Adrenal gland (tissue), 12 donors: Measurements from ENCODE around the gene IL1RAPL1. TPM values are rescaled to one million over a fixed set of nuclear protein-coding genes. Genes with fewer than 3 reads are reported as not detected.

Experiments
- DNase-seq, 7 donors: peaks; one replicate each; pipeline ENCODE4 v3.0.0-alpha.2; 2019 to 2020
- H3K27ac ChIP-seq, 5 donors: fragments of 200-600 bp; sonication (generic) in 4 of 5; 1 replicate in 3 of 5; 2 replicates in 2 of 5; pipeline versions ENCODE4 v1.5.1 to v1.8.0; 2016 to 2020; ENCODE audit warnings: mild to moderate bottlenecking in 1 of 5
- H3K27me3 ChIP-seq: fragments of 200-600 bp; 2 replicates; pipeline ENCODE4 v1.8.0; 2021
- H3K36me3 ChIP-seq, 2 donors: fragments of 200-600 bp; replicated peaks in 1 of 2; 1 replicate in 1 of 2; 2 replicates in 1 of 2; pipeline versions ENCODE4 v1.5.1 to v1.8.0; 2018 to 2022
- H3K4me1 ChIP-seq, 2 donors: fragments of 200-600 bp; replicated peaks in 1 of 2; 1 replicate in 1 of 2; 2 replicates in 1 of 2; pipeline versions ENCODE4 v1.5.1 to v1.8.0; 2018 to 2021
- H3K4me3 ChIP-seq, 4 donors: fragments of 200-600 bp; sonication (generic) in 3 of 4; one replicate each; pipeline ENCODE4 v1.5.1; 2016 to 2018
- H3K9me3 ChIP-seq, 3 donors: fragments of 200-600 bp; sonication (generic) in 1 of 3; replicated peaks in 1 of 3; 1 replicate in 2 of 3; 2 replicates in 1 of 3; pipeline versions ENCODE4 v1.5.1 to v1.8.0; 2016 to 2021
- POLR2A ChIP-seq, 2 donors: fragments of 450-650 bp; IDR thresholded peaks; one replicate each; pipeline ENCODE4 v1.6.1; 2017; ENCODE audit warnings: antibody characterized with exemption in 2 of 2, mild to moderate bottlenecking in 2 of 2, moderate library complexity in 1 of 2
- WGBS, 4 donors: extraction: QIAGEN DNeasy Blood & Tissue Kit in 2 of 4; methylation state at CpG; one replicate each; pipeline versions ENCODE4 v1.1.5 to v1.1.7; 2013 to 2017; 5-methylcytosine and 5-hydroxymethylcytosine counted together
- intact Hi-C, 2 donors: fragments of 100-400 bp; cut with DNase I; formaldehyde crosslinking; loops; one replicate each; pipeline versions ENCODE4 v1.14.1 to v1.15.0; 2022 to 2023
- polyA plus RNA-seq, 3 donors: library from polyadenylated mRNA; stranded (reverse); fragments of 200-250 nt in 2 of 3; fragments of 350-450 nt in 1 of 3; fragmentation: Illumina TruSeq in 1 of 3; extraction: RNeasy Lipid Tissue Mini Kit (QIAGEN cat#74804) in 1 of 3; gene quantifications; one replicate each; pipeline ENCODE4 v1.2.3, GENCODE V29; 2013 to 2014
- total RNA-seq, 9 donors: library from RNA; depleted of rRNA in 4 of 9; stranded (reverse); fragments of >200 nt in 4 of 9; fragments of 120-200 nt in 1 of 9; fragmentation: NEBNext Ultra II Directional in 1 of 9; extraction: Animal tissue kit (Norgen Biotek cat#: 25700) in 1 of 9; gene quantifications; one replicate each; pipeline versions ENCODE4 v1.1.0 to v1.2.4, GENCODE V29; 2013 to 2023
- TF ChIP-seq, protein P1 (sequence below), 6 experiments: fragments of 450-650 bp in 4 of 6; fragments of 200-600 bp in 2 of 6; sonication (generic) in 1 of 6; IDR thresholded peaks; 1 replicate in 5 of 6; 2 replicates in 1 of 6; pipeline versions ENCODE4 v1.5.1 to v1.8.0; 2016 to 2021; ENCODE audit warnings: antibody characterized with exemption in 6 of 6, mild to moderate bottlenecking in 2 of 6, moderate library complexity in 1 of 6
- donor health status: healthy with polysubstance abuse.
- donor health status: Bipolar disorder and iron deficiency.
- donor health status: DM: yes; HTN: yes; CAD: no.
- donor health status: DM: no; HTN: no; CAD: no.
- donor health status: DM: no; HTN: no; CAD: no.
- donor health status: DM: yes; HTN: yes; CAD: no.

Gene IL1RAPL1
- total and polyA plus RNA-seq, 12 donors: 1.1 TPM; not detected in 11

DNA sequence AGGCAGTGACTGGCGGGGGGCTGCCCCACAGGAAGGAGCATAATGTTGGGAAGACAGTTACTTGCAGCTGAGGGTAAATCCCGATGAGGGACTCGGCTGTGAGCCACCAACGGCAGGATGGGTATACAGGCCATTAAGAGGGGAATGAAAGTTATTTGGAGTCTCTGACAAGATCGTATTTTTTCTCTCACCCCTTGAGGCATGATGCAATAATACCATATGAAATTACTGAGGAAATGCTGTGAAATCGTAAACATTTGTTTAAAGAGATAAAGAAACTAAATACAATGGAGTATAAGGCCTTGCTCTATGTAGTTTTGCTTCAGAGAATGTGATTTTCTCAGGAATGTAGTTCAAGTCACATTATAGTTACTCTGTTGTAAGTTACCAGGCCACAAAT, 12.7 kb downstream of the IL1RAPL1 start:
- TF ChIP-seq, protein P1, sequence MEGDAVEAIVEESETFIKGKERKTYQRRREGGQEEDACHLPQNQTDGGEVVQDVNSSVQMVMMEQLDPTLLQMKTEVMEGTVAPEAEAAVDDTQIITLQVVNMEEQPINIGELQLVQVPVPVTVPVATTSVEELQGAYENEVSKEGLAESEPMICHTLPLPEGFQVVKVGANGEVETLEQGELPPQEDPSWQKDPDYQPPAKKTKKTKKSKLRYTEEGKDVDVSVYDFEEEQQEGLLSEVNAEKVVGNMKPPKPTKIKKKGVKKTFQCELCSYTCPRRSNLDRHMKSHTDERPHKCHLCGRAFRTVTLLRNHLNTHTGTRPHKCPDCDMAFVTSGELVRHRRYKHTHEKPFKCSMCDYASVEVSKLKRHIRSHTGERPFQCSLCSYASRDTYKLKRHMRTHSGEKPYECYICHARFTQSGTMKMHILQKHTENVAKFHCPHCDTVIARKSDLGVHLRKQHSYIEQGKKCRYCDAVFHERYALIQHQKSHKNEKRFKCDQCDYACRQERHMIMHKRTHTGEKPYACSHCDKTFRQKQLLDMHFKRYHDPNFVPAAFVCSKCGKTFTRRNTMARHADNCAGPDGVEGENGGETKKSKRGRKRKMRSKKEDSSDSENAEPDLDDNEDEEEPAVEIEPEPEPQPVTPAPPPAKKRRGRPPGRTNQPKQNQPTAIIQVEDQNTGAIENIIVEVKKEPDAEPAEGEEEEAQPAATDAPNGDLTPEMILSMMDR (IDR thresholded peaks at IDR 0.05): no peak
- no peak for TF ChIP-seq POLR2A (IDR thresholded peaks at IDR 0.05)
- Histone ChIP-seq H3K27me3 (peaks cover 11% of the 10 kb centered on the region), H3K9me3 (no peaks in the 10 kb centered on the region), H3K4me1 (no peaks in the 10 kb centered on the region), H3K27ac (no peak overlapping the region), H3K36me3 (no peaks in the 10 kb centered on the region), H3K4me3 (no peak overlapping the region)
- DNase-seq: no peak
- intact Hi-C loops: no loop called here
- WGBS, 4 donors: 71 to 82% (median 79%) methylated on average over 6 of the region's 6 CpGs

DNA sequence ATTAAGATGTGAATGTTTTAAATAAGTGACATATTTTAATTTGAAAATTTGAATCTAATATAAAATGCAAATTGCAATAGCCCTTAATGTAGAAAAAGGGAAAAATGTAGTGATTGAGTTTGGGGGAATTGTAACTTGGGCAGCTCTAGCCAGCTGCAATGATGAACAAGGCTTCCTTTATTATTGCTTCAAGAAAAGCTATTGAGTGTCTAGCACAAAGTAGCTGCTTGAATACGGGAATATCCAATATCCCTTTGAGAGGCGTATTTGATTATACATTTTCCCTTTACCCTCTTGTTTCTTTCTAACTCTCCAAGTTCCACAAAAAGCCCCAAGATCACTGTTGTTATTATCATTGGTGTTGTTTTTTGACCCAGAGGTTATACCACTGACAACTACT, 21.8 kb downstream of the IL1RAPL1 start:
- TF ChIP-seq POLR2A (IDR thresholded peaks at IDR 0.05): no peak
- TF ChIP-seq, protein P1 (IDR thresholded peaks at IDR 0.05): no peak
- H3K36me3 ChIP-seq: no peaks in the 10 kb centered on the region
- no peak overlapping the region for H3K27ac ChIP-seq
- no peak overlapping the region for H3K4me3 ChIP-seq
- H3K9me3 ChIP-seq: no peaks in the 10 kb centered on the region
- 76 to 82% (median 80%) methylated on average over 2 of the region's 2 CpGs for WGBS, 4 donors
- no peak for DNase-seq
- H3K27me3 ChIP-seq: no peaks in the 10 kb centered on the region
- no peaks in the 10 kb centered on the region for H3K4me1 ChIP-seq
- intact Hi-C loops: no loop called here

DNA sequence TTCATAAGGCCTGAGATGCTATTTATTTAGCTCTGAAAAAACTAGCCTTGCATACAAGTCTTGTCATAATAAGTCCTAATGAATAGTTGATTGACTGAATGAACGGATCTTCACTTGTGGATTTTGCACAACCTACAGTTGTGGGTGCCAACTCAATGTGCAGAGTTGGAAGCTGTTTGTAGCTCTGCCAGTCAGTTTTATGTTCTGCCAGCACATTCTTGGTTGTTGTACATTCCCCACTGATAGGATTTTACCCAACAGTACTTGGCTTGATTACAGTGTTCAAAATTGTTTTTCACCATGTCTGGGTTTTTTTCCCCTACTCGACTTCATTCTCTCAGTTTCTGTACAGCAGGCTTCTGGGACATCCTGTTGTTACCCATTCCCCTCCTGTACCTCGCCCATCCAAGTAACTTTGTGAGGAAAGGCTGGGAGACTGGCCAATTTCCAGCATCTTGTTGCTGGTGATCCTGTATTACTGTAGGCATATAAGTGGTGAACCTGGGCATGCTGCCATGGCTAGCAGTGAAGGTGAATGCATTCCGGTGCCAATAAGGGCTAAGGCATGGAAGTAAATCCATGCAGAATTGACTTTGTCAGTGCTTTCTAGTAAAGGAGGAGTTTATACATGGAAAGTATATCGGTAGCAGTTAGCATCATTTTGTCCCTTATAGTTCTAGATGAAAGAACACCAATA, 22.8 kb downstream of the IL1RAPL1 start:
- intact Hi-C loops: no loop called here
- DNase-seq: no peak
- TF ChIP-seq, protein P1 (IDR thresholded peaks at IDR 0.05): no peak
- no peak for TF ChIP-seq POLR2A (IDR thresholded peaks at IDR 0.05)
- Histone ChIP-seq H3K9me3 (no peaks in the 10 kb centered on the region), H3K27ac (no peak overlapping the region), H3K4me1 (no peaks in the 10 kb centered on the region), H3K36me3 (no peaks in the 10 kb centered on the region), H3K27me3 (no peaks in the 10 kb centered on the region), H3K4me3 (no peak overlapping the region)
- 58 to 68% (median 64%) methylated on average over 5 of the region's 5 CpGs for whole genome bisulfite sequencing, 4 donors

DNA sequence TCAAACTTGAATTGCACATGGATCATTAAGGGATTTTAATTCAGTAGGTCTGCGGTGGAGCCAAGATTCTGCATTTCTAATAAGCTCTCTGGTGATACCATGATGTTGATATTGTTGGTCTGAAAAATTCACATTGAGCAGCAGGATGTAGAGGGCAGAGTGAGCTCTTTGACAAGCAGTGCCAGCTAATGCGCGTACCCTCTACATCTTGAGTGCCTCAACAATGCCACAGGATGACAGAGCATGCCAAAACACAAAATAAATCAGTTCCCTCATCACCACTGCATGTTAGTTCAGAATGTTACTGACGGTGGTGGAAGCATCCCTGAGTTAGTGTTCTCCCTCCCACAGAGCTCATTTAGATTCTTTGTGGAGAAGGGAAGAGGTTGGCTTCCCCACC, 23.5 kb downstream of the IL1RAPL1 start:
- 80 to 85% (median 83%) methylated on average over 2 to 4 of the region's 4 CpGs for WGBS, 4 donors
- H3K27ac ChIP-seq: no peak overlapping the region
- no peak for TF ChIP-seq POLR2A (IDR thresholded peaks at IDR 0.05)
- TF ChIP-seq, protein P1 (IDR thresholded peaks at IDR 0.05): no peak
- H3K27me3 ChIP-seq: no peaks in the 10 kb centered on the region
- no peaks in the 10 kb centered on the region for H3K36me3 ChIP-seq
- H3K9me3 ChIP-seq: no peaks in the 10 kb centered on the region
- no peak for DNase-seq
- intact Hi-C loops: no loop called here
- no peaks in the 10 kb centered on the region for H3K4me1 ChIP-seq
- no peak overlapping the region for H3K4me3 ChIP-seq
